K562 (cell line): ENCODE results near the gene RFC2. TPM values are rescaled to one million over a fixed set of nuclear protein-coding genes. Genes with fewer than 3 reads are reported as not detected.
A peak's percentile ranks its signal among the peaks of the same experiment; 100 is the strongest.

Source experiments
- CBX2 ChIP-seq: fragments of 200-600 bp; sonication (generic); IDR thresholded peaks from one replicate; pipeline ENCODE4 v1.6.1; 2012; ENCODE audit warnings: mild to moderate bottlenecking, low read length, inconsistent platforms; ENCODE audit not compliant: insufficient read depth, poor library complexity, severe bottlenecking
- CHD4 ChIP-seq: fragments of 200-600 bp; sonication (generic); IDR thresholded peaks from 3 replicates; pipeline ENCODE4 v1.6.1; 2012; ENCODE audit warnings: low read depth, mild to moderate bottlenecking, mixed read lengths, low read length, inconsistent platforms; ENCODE audit not compliant: insufficient read depth, insufficient replicate concordance, poor library complexity, severe bottlenecking
- EWSR1 ChIP-seq: fragments of 450-650 bp; IDR thresholded peaks from 2 replicates; pipeline ENCODE4 v1.6.1; 2018; ENCODE audit warnings: borderline replicate concordance, mild to moderate bottlenecking, low read depth, moderate library complexity; ENCODE audit not compliant: partially characterized antibody
- GATAD2B ChIP-seq: fragments of 450-650 bp; IDR thresholded peaks from 2 replicates; pipeline ENCODE4 v1.6.1; 2017; ENCODE audit warnings: mild to moderate bottlenecking, borderline replicate concordance
- KDM2B ChIP-seq: fragments of 250-450 bp; sonication (Bioruptor Pico); IDR thresholded peaks from 2 replicates; pipeline ENCODE4 v1.8.0; 2021; ENCODE audit warnings: mild to moderate bottlenecking, moderate library complexity
- KLF16 ChIP-seq: IDR thresholded peaks from 2 replicates; pipeline ENCODE4 v1.6.1; 2016; ENCODE audit warnings: antibody characterized with exemption
- MIER1 ChIP-seq: fragments of 450-650 bp; IDR thresholded peaks from 2 replicates; pipeline ENCODE4 v1.6.1; 2016; ENCODE audit warnings: antibody characterized with exemption, mild to moderate bottlenecking, low read depth
- MYNN ChIP-seq, 2 experiments: sonication (generic); formaldehyde crosslinking in 1 of 2; IDR thresholded peaks; 2 replicates each; pipeline versions ENCODE4 v1.5.0 to v1.6.1; 2016 to 2020; ENCODE audit warnings: antibody characterized with exemption in 1 of 2, missing genetic modification reagents in 1 of 2
- NFXL1 ChIP-seq: fragments of 450-650 bp; formaldehyde crosslinking; IDR thresholded peaks from 2 replicates; pipeline ENCODE4 v1.4.0; 2021; ENCODE audit warnings: mild to moderate bottlenecking
- NR2C2 ChIP-seq, 2 experiments: fragments of 200-800 bp in 1 of 2; sonication (Bioruptor generic) in 1 of 2; sonication (generic) in 1 of 2; formaldehyde crosslinking in 1 of 2; IDR thresholded peaks; 2 replicates each; pipeline versions ENCODE4 v1.6.1 to v1.8.0; 2016 to 2022; ENCODE audit warnings: mild to moderate bottlenecking in 1 of 2, missing compliant biosample characterization in 1 of 2, missing genetic modification characterization in 1 of 2, missing genetic modification reagents in 1 of 2
- NR3C1 ChIP-seq: sonication (generic); formaldehyde crosslinking; IDR thresholded peaks from 2 replicates; pipeline ENCODE4 v1.8.1; 2022; ENCODE audit warnings: missing genetic modification reagents
- RHOXF2B ChIP-seq: fragments of 250-450 bp; sonication (Bioruptor Pico); conservative IDR thresholded peaks from 2 replicates; pipeline ENCODE4 v1.5.1; 2021
- ZBTB40 ChIP-seq, 2 experiments: fragments of 450-650 bp in 1 of 2; sonication (generic) in 1 of 2; formaldehyde crosslinking in 1 of 2; IDR thresholded peaks; 2 replicates each; pipeline versions ENCODE4 v1.7.1 to v1.9.0; 2016 to 2022; ENCODE audit warnings: inconsistent platforms in 1 of 2, mild to moderate bottlenecking in 1 of 2, missing genetic modification reagents in 1 of 2
- ZNF121 ChIP-seq: sonication (generic); formaldehyde crosslinking; conservative IDR thresholded peaks from 2 replicates; pipeline ENCODE4 v1.8.0; 2022; ENCODE audit warnings: missing genetic modification reagents
- ZNF232 ChIP-seq: sonication (generic); formaldehyde crosslinking; IDR thresholded peaks from 2 replicates; pipeline ENCODE4 v1.8.0; 2022; ENCODE audit warnings: mild to moderate bottlenecking, missing genetic modification reagents
- ZNF444 ChIP-seq: fragments of 250-450 bp; sonication (Bioruptor Pico); IDR thresholded peaks from 2 replicates; pipeline ENCODE4 v1.4.0; 2020; ENCODE audit warnings: mild to moderate bottlenecking, moderate library complexity
- polyA plus RNA-seq, 8 experiments: library from polyadenylated mRNA; depleted of rRNA in 4 of 8; stranded (reverse) in 5 of 8; unstranded in 3 of 8; fragments of >200 nt; fragmentation: Nextera tagmentation in 2 of 8; fragmentation: Illumina TruSeq in 1 of 8; extraction: Ambion mirVana in 2 of 8; extraction: Trizol in 1 of 8; gene quantifications; 2 replicates each; pipeline versions ENCODE4 v1.2.1 to v1.2.3, GENCODE V29; 2011 to 2014; ENCODE audit warnings: inconsistent platforms in 1 of 8, missing spikeins in 1 of 8
- total RNA-seq, 7 experiments: library from RNA; depleted of rRNA in 6 of 7; stranded (reverse); fragments of >200 nt in 6 of 7; fragmentation: Illumina TruSeq in 2 of 7; extraction: Trizol in 2 of 7; gene quantifications; 2 replicates each; pipeline versions ENCODE4 v1.2.1 to v1.2.3, GENCODE V29; 2011 to 2021; ENCODE audit warnings: low replicate concordance in 1 of 7
- TF ChIP-seq, protein P1 (sequence below): sonication (generic); formaldehyde crosslinking; IDR thresholded peaks from 2 replicates; pipeline ENCODE4 v1.8.0; 2022; ENCODE audit warnings: mild to moderate bottlenecking, missing genetic modification reagents

Gene RFC2
- total and polyA plus RNA-seq, 9 of the 15 experiments (the other 6 are each of a cell fraction or from before 2014, with no cell fraction given): 32.5 to 161 (median 102) TPM

GRCh38 chr7:74254129-74254857, at the start of gene RFC2 (continued):
- TF ChIP-seq ZBTB40 (IDR thresholded peaks at IDR 0.05) (peak; percentile 98), ZBTB40 (CRISPR knock-in tag; IDR thresholded peaks at IDR 0.05) (no peak), NFXL1 (no peak), EWSR1 (no peak), KLF16 (no peak), CHD4 (no peak), MIER1 (no peak), MYNN (IDR thresholded peaks at IDR 0.05) (peak; percentile 47; the same call in 1 of the 2 replicates), MYNN (CRISPR knock-in tag; IDR thresholded peaks at IDR 0.05) (no peak), NR2C2 (CRISPR knock-in tag; IDR thresholded peaks at IDR 0.05) (no peak), NR2C2 (tag; IDR thresholded peaks at IDR 0.05) (peak; percentile 72), KDM2B (CRISPR knock-in tag) (peak; percentile 78; the same call in 1 of the 2 replicates), GATAD2B (no peak), RHOXF2B (no peak), ZNF444 (CRISPR knock-in tag) (no peak), ZNF121 (CRISPR knock-in tag) (no peak), CBX2 (no peak), NR3C1 (CRISPR knock-in tag) (no peak; the same call in 1 of the 2 replicates), ZNF232 (CRISPR knock-in tag) (no peak)
- TF ChIP-seq, protein P1, sequence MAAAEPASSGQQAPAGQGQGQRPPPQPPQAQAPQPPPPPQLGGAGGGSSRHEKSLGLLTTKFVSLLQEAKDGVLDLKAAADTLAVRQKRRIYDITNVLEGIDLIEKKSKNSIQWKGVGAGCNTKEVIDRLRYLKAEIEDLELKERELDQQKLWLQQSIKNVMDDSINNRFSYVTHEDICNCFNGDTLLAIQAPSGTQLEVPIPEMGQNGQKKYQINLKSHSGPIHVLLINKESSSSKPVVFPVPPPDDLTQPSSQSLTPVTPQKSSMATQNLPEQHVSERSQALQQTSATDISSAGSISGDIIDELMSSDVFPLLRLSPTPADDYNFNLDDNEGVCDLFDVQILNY (CRISPR knock-in tag): no peak; the same call in 1 of the 2 replicates
